ENCODE results near the gene ENOX2. TPM values are rescaled to one million over a fixed set of nuclear protein-coding genes. Genes with fewer than 3 reads are reported as not detected.

The ENOX2 gene
- polyA plus RNA-seq, 1 experiment, result 16.8 TPM

DNA sequence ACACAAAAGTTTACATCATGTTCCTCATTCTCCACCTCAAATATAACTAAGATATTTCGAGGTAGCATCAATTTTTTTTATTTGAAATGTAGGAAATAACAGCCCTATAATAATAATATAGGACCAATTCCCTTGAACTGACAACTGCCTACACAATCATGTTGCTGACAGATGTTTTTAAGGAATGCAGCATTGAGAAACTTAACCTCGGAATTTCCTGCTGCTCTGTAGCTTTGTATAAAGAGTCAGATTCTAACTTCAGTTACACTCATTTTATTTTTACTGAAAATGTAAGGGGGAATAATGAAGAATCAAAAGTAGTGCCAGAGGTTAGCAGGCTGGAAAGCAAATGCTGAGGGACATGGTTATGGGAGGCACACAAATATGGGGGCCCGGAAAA is 265.4 kb downstream of the ENOX2 start:
- Histone ChIP-seq H3K9me3 (ENCODE audit: control insufficient read depth, insufficient read depth, low read length) (no peaks in the 10 kb centered on the region), H3K4me3 (ENCODE audit: low read depth, low read length) (no peak overlapping the region), H3K27me3 (ENCODE audit: control insufficient read depth, insufficient read depth, low read length) (no peaks in the 10 kb centered on the region), H3K27ac (ENCODE audit: low read depth, low read length) (peak overlapping the region; percentile 11)
- TF ChIP-seq, protein P1, sequence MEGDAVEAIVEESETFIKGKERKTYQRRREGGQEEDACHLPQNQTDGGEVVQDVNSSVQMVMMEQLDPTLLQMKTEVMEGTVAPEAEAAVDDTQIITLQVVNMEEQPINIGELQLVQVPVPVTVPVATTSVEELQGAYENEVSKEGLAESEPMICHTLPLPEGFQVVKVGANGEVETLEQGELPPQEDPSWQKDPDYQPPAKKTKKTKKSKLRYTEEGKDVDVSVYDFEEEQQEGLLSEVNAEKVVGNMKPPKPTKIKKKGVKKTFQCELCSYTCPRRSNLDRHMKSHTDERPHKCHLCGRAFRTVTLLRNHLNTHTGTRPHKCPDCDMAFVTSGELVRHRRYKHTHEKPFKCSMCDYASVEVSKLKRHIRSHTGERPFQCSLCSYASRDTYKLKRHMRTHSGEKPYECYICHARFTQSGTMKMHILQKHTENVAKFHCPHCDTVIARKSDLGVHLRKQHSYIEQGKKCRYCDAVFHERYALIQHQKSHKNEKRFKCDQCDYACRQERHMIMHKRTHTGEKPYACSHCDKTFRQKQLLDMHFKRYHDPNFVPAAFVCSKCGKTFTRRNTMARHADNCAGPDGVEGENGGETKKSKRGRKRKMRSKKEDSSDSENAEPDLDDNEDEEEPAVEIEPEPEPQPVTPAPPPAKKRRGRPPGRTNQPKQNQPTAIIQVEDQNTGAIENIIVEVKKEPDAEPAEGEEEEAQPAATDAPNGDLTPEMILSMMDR (IDR thresholded peaks at IDR 0.05; ENCODE audit: low read depth, low read length), result no peak
- POLR2A ChIA-PET, result no interaction called here
- CTCF ChIA-PET, result no interaction called here
- DNase-seq (ENCODE audit: low read depth, low spot score), result peak; percentile 4

DNA sequence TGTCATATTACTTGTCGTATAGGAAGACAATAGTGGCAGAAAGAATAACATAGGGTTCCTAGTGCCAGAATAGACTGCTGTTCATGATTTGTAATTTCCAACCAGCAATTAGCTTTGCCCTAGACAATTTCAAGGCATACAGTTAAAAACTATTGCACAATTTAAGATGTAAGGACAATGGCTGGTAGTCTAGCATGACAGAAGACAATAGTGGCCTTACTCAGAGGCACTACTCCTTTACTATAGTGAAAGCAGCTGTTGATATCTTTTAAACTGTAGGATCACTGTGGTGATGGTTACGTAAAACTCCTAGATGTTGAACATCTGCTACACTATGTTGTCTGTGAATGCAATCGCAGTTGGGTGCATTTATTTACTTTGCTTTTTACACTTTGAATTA is 266.7 kb downstream of the ENOX2 start:
- H3K27me3 ChIP-seq (ENCODE audit: control insufficient read depth, insufficient read depth, low read length), result no peaks in the 10 kb centered on the region
- DNase-seq (ENCODE audit: low read depth, low spot score), result no peak
- CTCF ChIA-PET, result no interaction called here
- no peak overlapping the region for H3K27ac ChIP-seq (ENCODE audit: low read depth, low read length)
- TF ChIP-seq, protein P1 (IDR thresholded peaks at IDR 0.05; ENCODE audit: low read depth, low read length), result no peak
- no peaks in the 10 kb centered on the region for H3K9me3 ChIP-seq (ENCODE audit: control insufficient read depth, insufficient read depth, low read length)
- POLR2A ChIA-PET, result no interaction called here
- no peak overlapping the region for H3K4me3 ChIP-seq (ENCODE audit: low read depth, low read length)

DNA sequence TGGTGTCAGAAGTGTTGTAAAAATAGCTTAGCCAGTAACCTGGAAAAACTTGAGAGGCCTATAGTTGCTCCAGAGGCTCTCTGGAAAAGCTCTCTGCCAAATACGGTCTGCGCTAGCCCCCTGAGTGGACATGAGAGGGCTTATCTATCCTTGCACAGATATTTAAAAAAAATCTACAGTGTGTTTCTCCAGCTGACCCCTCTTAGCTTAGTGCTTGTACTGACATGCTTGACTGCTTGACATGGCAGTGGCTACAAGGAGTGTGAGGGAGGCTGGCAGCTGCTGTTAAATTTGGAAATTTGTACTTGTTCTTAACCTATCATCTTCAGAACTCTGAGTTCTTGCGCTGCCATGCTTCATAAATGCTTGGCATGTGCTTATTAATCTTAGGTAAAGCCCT is 272.0 kb downstream of the ENOX2 start:
- POLR2A ChIA-PET, result no interaction called here
- no peaks in the 10 kb centered on the region for H3K27me3 ChIP-seq (ENCODE audit: control insufficient read depth, insufficient read depth, low read length)
- CTCF ChIA-PET, result no interaction called here
- H3K4me3 ChIP-seq (ENCODE audit: low read depth, low read length), result no peak overlapping the region
- TF ChIP-seq, protein P1 (IDR thresholded peaks at IDR 0.05; ENCODE audit: low read depth, low read length), result no peak
- no peaks in the 10 kb centered on the region for H3K9me3 ChIP-seq (ENCODE audit: control insufficient read depth, insufficient read depth, low read length)
- no peak for DNase-seq (ENCODE audit: low read depth, low spot score)
- no peak overlapping the region for H3K27ac ChIP-seq (ENCODE audit: low read depth, low read length)

DNA sequence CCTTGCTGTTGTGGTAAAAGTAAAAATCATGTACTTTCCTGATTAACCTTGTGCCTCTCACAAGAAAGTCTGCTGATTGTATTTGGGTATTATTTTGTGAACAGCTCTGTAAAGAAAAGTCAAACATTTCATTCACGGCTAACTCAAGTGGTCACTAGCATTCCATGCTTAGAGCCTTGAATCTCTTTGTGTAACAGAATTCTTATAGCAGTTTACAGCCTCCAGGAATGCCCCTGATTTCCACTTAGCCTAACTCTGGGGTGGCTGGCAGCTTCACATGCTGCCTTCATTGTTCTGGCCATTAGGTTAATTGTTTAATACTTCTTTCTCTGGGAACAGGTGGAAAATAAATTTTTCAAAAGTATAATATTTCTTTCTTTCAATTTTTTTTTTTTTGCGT is 274.5 kb downstream of the ENOX2 start:
- Histone ChIP-seq H3K9me3 (ENCODE audit: control insufficient read depth, insufficient read depth, low read length) (no peaks in the 10 kb centered on the region), H3K27me3 (ENCODE audit: control insufficient read depth, insufficient read depth, low read length) (no peaks in the 10 kb centered on the region), H3K27ac (ENCODE audit: low read depth, low read length) (no peak overlapping the region), H3K4me3 (ENCODE audit: low read depth, low read length) (no peak overlapping the region)
- DNase-seq (ENCODE audit: low read depth, low spot score), result no peak
- TF ChIP-seq, protein P1 (IDR thresholded peaks at IDR 0.05; ENCODE audit: low read depth, low read length), result no peak
- ChIA-PET CTCF (no interaction called here), POLR2A (no interaction called here)

DNA sequence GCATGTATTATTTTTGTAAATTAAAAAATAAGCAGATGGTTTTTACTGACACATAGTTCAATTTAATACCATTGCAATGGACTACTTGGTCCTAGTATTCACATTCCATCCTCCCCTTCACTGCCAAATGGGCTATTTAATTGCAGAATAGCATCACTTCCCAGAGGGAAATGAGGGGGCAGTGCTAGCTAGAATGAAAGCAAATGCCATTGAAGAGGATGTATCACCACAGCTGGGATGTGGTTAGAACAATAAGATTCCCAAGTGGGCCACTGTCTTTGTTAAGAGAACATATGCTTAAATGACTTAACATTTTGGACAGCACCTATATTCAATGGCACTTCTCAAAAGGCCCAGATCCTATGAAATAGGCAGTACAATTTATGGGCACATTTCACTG is 276.5 kb downstream of the ENOX2 start:
- POLR2A ChIA-PET, result no interaction called here
- Histone ChIP-seq H3K9me3 (ENCODE audit: control insufficient read depth, insufficient read depth, low read length) (no peaks in the 10 kb centered on the region), H3K27me3 (ENCODE audit: control insufficient read depth, insufficient read depth, low read length) (no peaks in the 10 kb centered on the region), H3K27ac (ENCODE audit: low read depth, low read length) (no peak overlapping the region), H3K4me3 (ENCODE audit: low read depth, low read length) (no peak overlapping the region)
- CTCF ChIA-PET, result no interaction called here
- DNase-seq (ENCODE audit: low read depth, low spot score), result no peak
- TF ChIP-seq, protein P1 (IDR thresholded peaks at IDR 0.05; ENCODE audit: low read depth, low read length), result no peak

All from AG04450 (cell line).